ENCODE data around the gene FHOD3.

Gene FHOD3

DNA sequence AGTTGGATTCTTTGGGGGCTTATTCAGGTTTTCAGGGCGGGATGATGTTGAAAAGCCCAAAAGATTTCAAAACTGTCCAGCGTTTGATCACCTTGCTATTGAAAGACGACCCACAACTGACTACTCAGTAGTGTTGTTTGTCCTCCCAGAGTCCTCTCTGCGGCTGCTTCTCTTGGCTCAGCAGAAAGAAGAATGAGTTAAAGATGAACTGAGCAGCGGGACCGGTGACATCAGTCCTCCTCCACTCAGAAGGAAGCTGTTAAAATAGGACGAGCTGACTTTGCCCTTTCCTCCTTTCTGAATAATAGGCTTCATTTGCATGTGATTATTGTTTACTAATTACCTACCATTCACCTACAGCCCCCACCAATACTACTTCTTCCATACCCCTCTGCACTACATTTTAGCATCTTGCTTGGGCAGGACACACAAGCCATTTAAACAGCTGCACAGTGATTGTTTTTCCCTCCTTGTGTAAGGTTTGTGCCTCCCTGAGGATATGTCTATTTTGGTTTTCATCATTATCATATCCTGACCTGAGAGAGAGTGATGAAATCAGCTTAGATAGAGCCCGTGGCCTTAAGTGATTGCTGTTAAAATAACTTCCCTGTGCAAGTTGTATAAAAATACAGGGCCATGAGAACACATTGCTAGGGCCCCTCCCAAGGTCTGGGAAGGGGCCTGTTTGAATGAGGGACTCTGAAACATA lies 261.8 kb downstream of the FHOD3 start:
- no peak for DNase-seq (ENCODE audit: extremely low read depth, low read depth)
- TF ChIP-seq, protein P1, sequence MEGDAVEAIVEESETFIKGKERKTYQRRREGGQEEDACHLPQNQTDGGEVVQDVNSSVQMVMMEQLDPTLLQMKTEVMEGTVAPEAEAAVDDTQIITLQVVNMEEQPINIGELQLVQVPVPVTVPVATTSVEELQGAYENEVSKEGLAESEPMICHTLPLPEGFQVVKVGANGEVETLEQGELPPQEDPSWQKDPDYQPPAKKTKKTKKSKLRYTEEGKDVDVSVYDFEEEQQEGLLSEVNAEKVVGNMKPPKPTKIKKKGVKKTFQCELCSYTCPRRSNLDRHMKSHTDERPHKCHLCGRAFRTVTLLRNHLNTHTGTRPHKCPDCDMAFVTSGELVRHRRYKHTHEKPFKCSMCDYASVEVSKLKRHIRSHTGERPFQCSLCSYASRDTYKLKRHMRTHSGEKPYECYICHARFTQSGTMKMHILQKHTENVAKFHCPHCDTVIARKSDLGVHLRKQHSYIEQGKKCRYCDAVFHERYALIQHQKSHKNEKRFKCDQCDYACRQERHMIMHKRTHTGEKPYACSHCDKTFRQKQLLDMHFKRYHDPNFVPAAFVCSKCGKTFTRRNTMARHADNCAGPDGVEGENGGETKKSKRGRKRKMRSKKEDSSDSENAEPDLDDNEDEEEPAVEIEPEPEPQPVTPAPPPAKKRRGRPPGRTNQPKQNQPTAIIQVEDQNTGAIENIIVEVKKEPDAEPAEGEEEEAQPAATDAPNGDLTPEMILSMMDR (IDR thresholded peaks at IDR 0.05; ENCODE audit: low read depth, low read length): no peak

DNA sequence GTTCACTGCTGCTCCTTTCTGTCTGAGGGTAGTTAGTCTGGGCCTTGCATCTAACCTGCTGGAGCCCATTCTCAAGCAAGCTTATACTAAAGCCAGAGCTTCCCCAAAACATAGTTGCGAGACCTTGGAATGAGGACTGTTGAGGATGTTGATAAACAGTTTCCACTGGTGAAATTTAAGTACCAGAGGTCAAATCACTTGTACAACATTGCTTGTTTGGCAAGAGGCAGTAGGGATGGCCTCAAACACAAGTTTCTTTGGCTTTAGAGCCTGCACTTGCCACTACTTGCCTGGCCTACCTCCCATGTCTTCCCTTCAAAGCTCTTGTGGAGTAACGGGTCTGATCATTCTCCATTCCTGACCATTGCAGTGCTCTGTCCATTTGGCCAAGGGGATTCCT lies 262.7 kb downstream of the FHOD3 start:
- no peak for DNase-seq (ENCODE audit: extremely low read depth, low read depth)
- TF ChIP-seq, protein P1 (IDR thresholded peaks at IDR 0.05; ENCODE audit: low read depth, low read length): no peak

DNA sequence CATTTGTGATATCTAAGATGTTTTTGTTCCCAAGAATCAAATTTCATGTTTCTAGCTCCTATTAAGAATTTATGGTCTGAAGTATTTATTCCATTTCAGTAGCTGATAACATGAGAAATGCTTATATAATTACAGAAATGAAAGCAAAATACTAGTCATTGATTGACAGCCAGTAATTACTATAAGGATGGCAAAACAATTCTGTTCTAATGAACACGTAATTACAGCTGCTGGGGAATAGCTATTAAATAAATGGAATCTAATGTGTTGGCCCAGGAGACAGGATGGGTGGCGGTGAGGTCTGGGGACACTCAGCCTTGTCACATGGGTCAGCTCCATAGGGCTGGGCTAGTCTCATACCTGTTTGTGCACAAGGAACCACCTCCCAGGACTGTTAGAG lies 263.5 kb downstream of the FHOD3 start:
- TF ChIP-seq, protein P1 (IDR thresholded peaks at IDR 0.05; ENCODE audit: low read depth, low read length): no peak
- DNase-seq (ENCODE audit: extremely low read depth, low read depth): no peak

DNA sequence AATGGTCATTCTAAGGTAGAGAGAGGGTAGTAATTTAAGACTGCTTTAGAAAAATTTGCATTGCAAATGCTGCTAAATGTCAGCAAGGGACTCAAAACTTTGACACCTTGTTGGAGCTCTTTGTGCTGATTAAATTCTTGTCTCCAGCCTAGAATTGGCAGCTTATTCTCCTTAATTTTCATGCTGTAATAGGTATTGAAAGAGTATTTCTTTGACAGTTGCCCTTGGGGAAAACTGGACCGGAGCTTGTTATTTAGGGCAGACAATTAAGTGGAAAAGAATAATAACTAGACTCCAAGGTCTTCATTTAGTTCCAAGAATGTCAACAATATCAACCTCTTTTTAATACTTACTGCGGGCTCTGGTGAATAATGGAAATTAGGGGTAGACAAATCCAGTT lies 267.3 kb downstream of the FHOD3 start:
- DNase-seq (ENCODE audit: extremely low read depth, low read depth): no peak
- TF ChIP-seq, protein P1 (IDR thresholded peaks at IDR 0.05; ENCODE audit: low read depth, low read length): no peak

DNA sequence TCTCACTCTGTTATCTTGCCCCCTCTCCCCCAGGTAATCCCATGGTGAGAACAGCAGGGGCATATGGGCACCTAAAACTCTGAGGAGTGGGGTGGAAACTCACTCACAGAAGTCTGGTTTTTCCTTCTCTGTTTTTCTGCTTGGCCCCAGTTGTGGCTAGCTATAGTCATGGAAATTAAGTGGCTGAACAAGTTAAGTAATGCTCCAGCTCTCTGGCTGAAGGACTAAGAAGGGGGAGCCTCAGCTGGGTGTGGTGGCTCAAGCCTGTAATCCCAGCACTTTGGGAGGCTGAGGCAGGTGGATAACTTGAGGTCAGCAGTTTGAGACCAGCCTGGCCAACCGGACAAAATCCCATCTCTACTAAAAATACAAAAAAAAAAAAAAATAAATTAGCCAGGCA lies 270.3 kb downstream of the FHOD3 start:
- TF ChIP-seq, protein P1 (IDR thresholded peaks at IDR 0.05; ENCODE audit: low read depth, low read length): no peak
- no peak for DNase-seq (ENCODE audit: extremely low read depth, low read depth)

DNA sequence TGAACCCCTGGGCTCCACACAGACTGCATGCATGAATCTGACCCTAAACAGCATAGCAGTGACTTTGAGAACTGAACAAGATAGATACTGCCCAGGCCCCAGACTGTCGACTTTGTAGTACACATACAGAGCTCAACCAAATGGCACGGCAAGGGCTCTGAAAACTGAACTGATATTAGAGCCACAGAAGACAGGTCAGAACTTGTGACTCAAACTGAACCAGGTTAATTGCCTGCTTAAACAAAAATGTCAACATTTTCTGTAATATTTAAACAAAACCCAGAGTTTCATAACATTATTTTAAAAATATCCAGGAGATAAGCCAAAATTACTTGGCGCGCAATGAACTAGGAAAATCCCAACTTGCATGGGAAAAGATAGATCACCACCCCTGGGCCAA lies 271.0 kb downstream of the FHOD3 start:
- TF ChIP-seq, protein P1 (IDR thresholded peaks at IDR 0.05; ENCODE audit: low read depth, low read length): no peak
- no peak for DNase-seq (ENCODE audit: extremely low read depth, low read depth)

DNA sequence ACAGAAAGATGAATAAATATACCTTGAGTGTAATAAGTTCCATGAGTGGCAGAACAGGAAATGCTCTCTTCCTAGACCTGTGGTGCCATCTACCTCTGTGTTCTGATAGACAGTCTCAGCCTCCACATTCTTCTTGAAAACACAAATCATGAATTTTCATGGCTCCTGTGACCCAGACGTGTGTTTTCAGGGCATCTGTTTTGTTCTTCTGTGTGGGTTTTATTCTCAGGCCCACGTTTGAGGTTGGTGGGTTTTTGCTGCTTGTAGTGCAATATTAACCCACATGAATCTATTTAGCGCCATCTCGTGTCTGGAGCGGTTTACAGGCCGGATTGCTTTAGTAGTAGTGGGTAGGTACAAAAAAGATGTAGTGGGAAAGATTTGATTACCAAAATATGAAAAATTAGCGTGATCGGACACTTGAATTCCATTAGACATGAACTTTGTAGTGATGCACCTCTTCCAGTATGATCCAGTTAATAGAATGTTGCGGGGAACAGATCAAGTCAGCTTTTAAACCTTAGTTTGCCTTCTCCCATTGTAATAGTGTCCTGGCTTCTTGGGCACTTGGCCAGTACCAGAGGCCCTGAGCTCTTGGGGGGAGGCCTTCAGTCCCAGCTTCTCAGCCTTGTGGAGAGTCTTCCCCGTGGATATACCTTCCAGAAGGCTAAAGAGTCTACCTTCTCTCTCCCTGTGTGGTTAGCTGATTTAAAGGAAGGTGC lies 274.8 kb downstream of the FHOD3 start:
- peak; percentile 32 for DNase-seq (ENCODE audit: extremely low read depth, low read depth)
- TF ChIP-seq, protein P1 (IDR thresholded peaks at IDR 0.05; ENCODE audit: low read depth, low read length): peak; percentile 75

Data from AG09319 (cell line).